CD4-positive, alpha-beta memory T cell (primary cell): Measurements from ENCODE around the gene NUP133. TPM values are rescaled to one million over a fixed set of nuclear protein-coding genes. Genes with fewer than 3 reads are reported as not detected.
"Not testable (repeated sequence)": the region's sequence is repeated elsewhere in the genome, so short reads cannot be mapped to it uniquely, and the experiment has no call there.

Experiments used
- CTCF ChIA-PET: fragments of 350-600 bp; sonication (Branson Sonifier 250); formaldehyde crosslinking; loops from one replicate; lab custom pipeline; 2021; ENCODE audit warnings: inconsistent platforms; ENCODE audit not compliant: partially characterized antibody; lab: Charles Lee
- POLR2A ChIA-PET: fragments of 350-600 bp; sonication (Branson Sonifier 250); formaldehyde crosslinking; loops from one replicate; lab custom pipeline; 2021; ENCODE audit not compliant: partially characterized antibody; lab: Charles Lee
- DNase-seq, 5 donors: peaks; one replicate each; pipeline versions ENCODE4 v3.0.0 to v3.0.0-alpha.2; 2020 to 2022; ENCODE audit warnings: mixed read lengths in 1 of 5
- H3K27ac ChIP-seq: one replicate; pipeline ENCODE4 v1.7.0; 2013; ENCODE audit warnings: low read depth, low read length
- H3K27me3 ChIP-seq: 2 replicates; pipeline ENCODE4 v1.7.0; 2013; ENCODE audit warnings: mild to moderate bottlenecking, low read length, moderate library complexity; ENCODE audit not compliant: insufficient read depth
- H3K36me3 ChIP-seq: 2 replicates; pipeline ENCODE4 v1.7.0; 2013; ENCODE audit warnings: mild to moderate bottlenecking, low read length, moderate library complexity; ENCODE audit not compliant: insufficient read depth
- H3K4me1 ChIP-seq: 2 replicates; pipeline ENCODE4 v1.7.0; 2013; ENCODE audit warnings: mild to moderate bottlenecking, low read length, moderate library complexity; ENCODE audit not compliant: insufficient read depth
- H3K4me3 ChIP-seq, 2 donors: one replicate each; pipeline ENCODE4 v1.7.0; 2013; ENCODE audit warnings: low read length in 2 of 2, mild to moderate bottlenecking in 1 of 2
- H3K9me3 ChIP-seq, 2 donors: one replicate each; pipeline ENCODE4 v1.7.0; 2013; ENCODE audit warnings: low read length in 2 of 2, control low read depth in 1 of 2; ENCODE audit not compliant: control insufficient read depth in 1 of 2
- H3K27ac Mint-ChIP-seq, 7 donors: one replicate each; pipeline ENCODE4 v1.8.0; 2020 to 2021; ENCODE audit warnings: mixed read lengths in 7 of 7, mild to moderate bottlenecking in 6 of 7, inconsistent platforms in 3 of 7, moderate library complexity in 3 of 7
- H3K27me3 Mint-ChIP-seq, 2 donors: one replicate each; pipeline ENCODE4 v1.8.0; 2020 to 2021; ENCODE audit warnings: mixed read lengths in 2 of 2
- H3K36me3 Mint-ChIP-seq, 2 donors: one replicate each; pipeline ENCODE4 v1.8.0; 2020 to 2021; ENCODE audit warnings: mixed read lengths in 2 of 2, inconsistent platforms in 1 of 2, mild to moderate bottlenecking in 1 of 2
- H3K4me1 Mint-ChIP-seq, 4 donors: one replicate each; pipeline ENCODE4 v1.8.0; 2020 to 2021; ENCODE audit warnings: mixed read lengths in 4 of 4, mild to moderate bottlenecking in 1 of 4
- H3K4me3 Mint-ChIP-seq, 8 donors: one replicate each; pipeline ENCODE4 v1.8.0; 2020 to 2021; ENCODE audit warnings: mixed read lengths in 8 of 8, mild to moderate bottlenecking in 7 of 8, moderate library complexity in 6 of 8, inconsistent platforms in 3 of 8
- H3K9me3 Mint-ChIP-seq, 8 donors: one replicate each; pipeline ENCODE4 v1.8.0; 2020 to 2021; ENCODE audit warnings: mixed read lengths in 8 of 8, mild to moderate bottlenecking in 5 of 8, inconsistent platforms in 3 of 8, moderate library complexity in 1 of 8
- intact Hi-C: fragments of 100-400 bp; cut with micrococcal nuclease; formaldehyde crosslinking; loops from one replicate; pipeline ENCODE4 v1.15.1; 2023
- polyA plus RNA-seq, 2 donors: library from polyadenylated mRNA; unstranded; fragments of 300-500 nt; fragmentation: Illumina TruSeq; gene quantifications; one replicate each; pipeline ENCODE4 v1.2.3, GENCODE V29; 2021
- total RNA-seq, 2 experiments: library from RNA; stranded (reverse); gene quantifications; one replicate each; pipeline ENCODE4 v1.2.3, GENCODE V29; 2021

The NUP133 gene
- total and polyA plus RNA-seq, 4 experiments from 2014 or later: 16.8 to 48.4 (median 32.2) TPM

DNA sequence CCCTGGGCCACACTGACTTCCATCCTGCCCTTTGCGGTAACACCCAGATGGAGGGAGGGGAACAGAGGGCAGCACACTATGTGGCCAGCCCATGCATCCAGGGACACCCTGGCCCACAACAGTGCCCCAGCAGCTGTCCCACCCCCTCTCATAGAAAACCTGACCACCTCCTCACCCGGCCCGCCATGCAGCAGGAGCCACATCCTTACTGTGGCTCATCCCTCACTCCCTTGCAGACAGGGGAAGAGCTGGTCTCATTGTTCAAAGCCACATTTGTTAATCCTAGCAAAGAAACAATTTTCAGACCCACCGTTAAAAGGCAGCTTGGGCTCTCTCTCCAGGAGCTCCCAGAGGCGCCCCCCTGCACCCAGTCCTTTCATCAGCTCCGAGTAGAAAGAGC is 23.2 kb upstream of the NUP133 start:
- Mint-ChIP-seq H3K4me1 (peaks cover 0 to 2% (median 0%) of the 10 kb centered on the region in 4 donors), H3K27me3 (no peaks in the 10 kb centered on the region), H3K27ac (no peak overlapping the region), H3K9me3 (no peaks in the 10 kb centered on the region), H3K36me3 (peaks cover 49 to 63% of the 10 kb centered on the region in 2 donors), H3K4me3 (no peak overlapping the region)
- H3K36me3 ChIP-seq: peaks cover 39% of the 10 kb centered on the region
- intact Hi-C loops: no loop called here
- ChIA-PET CTCF (interaction anchor here (1.1 to 1.2 kb wide), 2 partner anchors 16 to 866 kb away, joined by 3 to 5 read pairs; no protein-coding TSS in a partner anchor), POLR2A (no interaction called here)
- H3K4me3 ChIP-seq: no peak overlapping the region
- no peak overlapping the region for H3K27ac ChIP-seq
- no peak for DNase-seq
- H3K27me3 ChIP-seq: no peaks in the 10 kb centered on the region
- no peaks in the 10 kb centered on the region for H3K9me3 ChIP-seq
- no peaks in the 10 kb centered on the region for H3K4me1 ChIP-seq

DNA sequence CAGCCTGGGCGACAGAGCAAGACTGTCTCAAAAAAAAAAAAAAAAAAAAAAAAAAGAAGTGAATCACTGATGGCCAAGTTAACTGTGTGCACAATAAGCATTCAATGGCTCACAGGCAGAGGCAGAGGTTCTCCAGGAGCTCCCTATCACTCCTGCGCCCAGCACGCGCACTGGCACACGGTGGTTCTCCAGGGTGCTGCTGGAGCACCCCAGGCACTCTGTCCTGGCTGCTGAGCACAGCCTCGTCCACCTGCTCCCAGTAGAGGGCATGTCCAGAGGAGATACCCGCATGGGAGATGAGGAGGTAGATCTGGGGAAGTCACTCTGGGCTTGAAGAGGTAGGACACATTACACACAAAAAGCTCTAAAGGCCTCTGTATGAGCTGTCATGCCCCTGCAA is 21.5 kb upstream of the NUP133 start:
- Mint-ChIP-seq H3K9me3 (no peaks in the 10 kb centered on the region), H3K4me1 (peaks cover 0 to 2% (median 0%) of the 10 kb centered on the region in 4 donors), H3K4me3 (no peak overlapping the region), H3K27me3 (no peaks in the 10 kb centered on the region), H3K36me3 (peaks cover 46 to 65% of the 10 kb centered on the region in 2 donors), H3K27ac (no peak overlapping the region)
- Histone ChIP-seq H3K4me1 (no peaks in the 10 kb centered on the region), H3K27me3 (no peaks in the 10 kb centered on the region), H3K4me3 (no peak overlapping the region), H3K36me3 (peaks cover 48% of the 10 kb centered on the region), H3K9me3 (no peaks in the 10 kb centered on the region), H3K27ac (no peak overlapping the region)
- POLR2A ChIA-PET: no interaction called here
- DNase-seq: no peak
- intact Hi-C loops: no loop called here
- CTCF ChIA-PET: interaction anchor here (0.7 to 1.3 kb wide), 3 partner anchors 15 to 637 kb away, joined by 3 read pairs; no protein-coding TSS in a partner anchor

DNA sequence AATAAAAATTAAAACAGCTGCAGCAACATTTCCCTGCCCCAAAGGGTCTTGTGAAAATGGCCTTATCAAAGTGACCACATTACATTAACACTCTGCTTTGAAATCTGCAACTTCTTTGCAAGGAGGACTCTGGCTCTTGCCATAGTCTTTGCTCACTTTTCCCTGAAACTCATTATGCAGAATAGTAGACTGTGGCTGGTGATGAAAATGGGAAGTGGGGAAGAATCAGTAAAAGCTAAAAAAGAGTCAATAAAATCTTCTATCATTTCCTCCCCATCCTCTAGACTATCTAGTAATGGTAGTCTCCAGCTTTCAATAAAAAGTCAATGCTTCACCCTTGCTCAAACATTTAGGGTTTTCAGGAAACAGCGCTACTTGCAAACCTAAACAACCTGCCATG is 18.6 kb upstream of the NUP133 start:
- Mint-ChIP-seq H3K36me3 (peaks cover 42 to 77% of the 10 kb centered on the region in 2 donors), H3K27ac (peak overlapping the region in 1 of 7 donors; percentile 70), H3K9me3 (no peaks in the 10 kb centered on the region), H3K4me3 (no peak overlapping the region), H3K27me3 (no peaks in the 10 kb centered on the region), H3K4me1 (no peaks in the 10 kb centered on the region)
- no peak for DNase-seq
- no peaks in the 10 kb centered on the region for H3K9me3 ChIP-seq
- no peak overlapping the region for H3K4me3 ChIP-seq
- CTCF ChIA-PET: interaction anchor here (1.1 to 1.6 kb wide), 3 partner anchors 12 to 298 kb away, joined by 3 to 5 read pairs (median 4); no protein-coding TSS in a partner anchor
- no peaks in the 10 kb centered on the region for H3K4me1 ChIP-seq
- peaks cover 48% of the 10 kb centered on the region for H3K36me3 ChIP-seq
- no peaks in the 10 kb centered on the region for H3K27me3 ChIP-seq
- no peak overlapping the region for H3K27ac ChIP-seq
- POLR2A ChIA-PET: interaction anchor here (1.9 kb wide), 1 partner anchor 18 kb away, joined by 5 read pairs; the partner anchor contains the start of gene NUP133
- intact Hi-C loops: no loop called here

DNA sequence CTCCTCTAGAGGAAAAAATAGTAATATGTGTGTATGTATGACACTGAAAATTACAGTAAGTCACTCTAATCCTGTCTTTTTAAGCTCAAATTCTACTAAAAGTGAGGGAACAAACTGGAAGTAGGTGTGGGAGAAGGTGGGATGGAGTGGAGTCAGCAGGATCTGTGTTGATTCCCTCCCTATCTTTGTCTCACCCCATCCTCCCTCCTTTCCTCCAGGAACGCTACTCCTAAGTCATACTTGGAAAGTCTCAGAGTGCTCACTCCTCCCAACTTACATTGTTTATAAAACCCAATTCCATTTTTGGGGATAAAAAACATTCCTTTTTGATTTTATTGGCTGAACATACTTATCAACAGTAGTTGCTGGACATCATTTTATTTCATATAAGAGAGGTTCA is 14.9 kb upstream of the NUP133 start:
- no peaks in the 10 kb centered on the region for H3K9me3 Mint-ChIP-seq
- CTCF ChIA-PET: no interaction called here

DNA sequence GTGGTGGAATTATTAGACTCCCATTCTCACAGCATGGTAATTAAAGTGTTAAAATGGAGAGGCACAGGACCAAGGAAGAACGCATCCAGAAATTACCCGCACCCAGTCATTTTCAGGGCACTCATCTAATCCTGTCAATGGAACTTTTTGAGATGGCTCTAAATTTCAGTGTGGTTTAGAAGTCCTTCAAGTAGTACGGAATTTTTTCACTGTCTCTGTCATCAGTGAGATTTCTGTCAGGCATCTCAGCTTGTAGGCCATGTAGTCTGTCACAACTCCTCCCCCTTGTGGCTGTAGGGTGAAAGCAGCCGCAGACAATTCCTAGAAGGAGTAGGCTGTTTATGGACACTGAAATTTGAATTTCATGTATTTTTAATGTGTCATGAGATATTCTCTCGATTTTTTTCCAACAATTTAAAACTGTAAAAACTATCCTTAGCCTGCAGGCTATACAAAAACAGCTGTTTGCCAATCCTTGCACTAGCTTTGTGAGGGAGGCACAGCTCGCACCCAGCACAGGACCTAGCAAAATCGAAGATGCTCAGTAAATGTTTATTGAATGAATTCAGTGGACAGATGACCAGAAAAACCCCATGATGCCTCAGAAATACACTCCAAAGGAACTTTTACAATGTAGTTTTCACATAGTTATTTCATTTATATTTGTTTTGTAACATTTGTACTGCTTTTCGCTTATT is 6.6 kb upstream of the NUP133 start:
- H3K4me3 ChIP-seq: no peak overlapping the region

More for the DNA sequence above, 14.9 kb upstream of the NUP133 start:
- H3K4me1 ChIP-seq: no peaks in the 10 kb centered on the region
- peaks cover 28% of the 10 kb centered on the region for H3K36me3 ChIP-seq
- Mint-ChIP-seq H3K4me3 (no peak overlapping the region), H3K27me3 (no peaks in the 10 kb centered on the region), H3K36me3 (peaks cover 31 to 59% of the 10 kb centered on the region in 2 donors), H3K4me1 (no peaks in the 10 kb centered on the region), H3K27ac (peak overlapping the region in 2 of 7 donors; percentile 46 to 69)
- no peaks in the 10 kb centered on the region for H3K9me3 ChIP-seq
- no peaks in the 10 kb centered on the region for H3K27me3 ChIP-seq
- POLR2A ChIA-PET: no interaction called here
- no peak for DNase-seq
- no peak overlapping the region for H3K27ac ChIP-seq
- intact Hi-C loops: no loop called here
- no peak overlapping the region for H3K4me3 ChIP-seq

DNA sequence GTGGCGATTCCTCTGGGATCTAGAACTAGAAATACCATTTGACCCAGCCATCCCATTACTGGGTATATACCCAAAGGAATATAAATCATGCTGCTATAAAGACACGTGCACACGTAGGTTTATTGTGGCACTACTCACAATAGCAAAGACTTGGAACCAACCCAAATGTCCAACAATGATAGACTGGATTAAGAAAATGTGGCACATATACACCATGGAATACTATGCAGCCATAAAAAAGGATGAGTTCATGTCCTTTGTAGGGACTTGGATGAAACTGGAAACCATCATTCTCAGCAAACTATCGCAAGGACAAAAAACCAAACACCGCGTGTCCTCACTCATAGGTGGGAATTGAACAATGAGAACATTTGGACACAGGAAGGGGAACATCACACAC is 3.5 kb upstream of the NUP133 start:
- H3K36me3 ChIP-seq, H3K27me3 Mint-ChIP-seq, H3K27me3 ChIP-seq, POLR2A ChIA-PET, H3K4me3 ChIP-seq, H3K4me3 Mint-ChIP-seq, intact Hi-C loops, DNase-seq, H3K27ac Mint-ChIP-seq, H3K27ac ChIP-seq, H3K9me3 Mint-ChIP-seq, H3K9me3 ChIP-seq: not testable (repeated sequence)
- peaks cover 17% of the 10 kb centered on the region for H3K4me1 ChIP-seq
- CTCF ChIA-PET: interaction anchor here (4.5 kb wide), 1 partner anchor 254 kb away, joined by 35 read pairs; no protein-coding TSS in a partner anchor
- peaks cover 13 to 38% (median 28%) of the 10 kb centered on the region in 4 donors for H3K4me1 Mint-ChIP-seq
- H3K36me3 Mint-ChIP-seq: peaks cover 0 to 12% of the 10 kb centered on the region in 2 donors

More for the DNA sequence above, 6.6 kb upstream of the NUP133 start:
- Mint-ChIP-seq H3K9me3 (peaks cover 0 to 2% (median 0%) of the 10 kb centered on the region in 8 donors), H3K27me3 (no peaks in the 10 kb centered on the region), H3K36me3 (peaks cover 3 to 10% of the 10 kb centered on the region in 2 donors), H3K27ac (peak overlapping the region in 5 of 7 donors; percentile 18 to 62 (median 36)), H3K4me1 (peaks cover 2 to 8% (median 6%) of the 10 kb centered on the region in 4 donors), H3K4me3 (no peak overlapping the region)
- intact Hi-C loops: loop anchor here (1.0 kb wide), 3 partner anchors 32 to 850 kb away; no protein-coding TSS in a partner anchor
- H3K9me3 ChIP-seq: no peaks in the 10 kb centered on the region
- no peaks in the 10 kb centered on the region for H3K27me3 ChIP-seq
- H3K4me1 ChIP-seq: no peaks in the 10 kb centered on the region
- H3K27ac ChIP-seq: no peak overlapping the region
- peak; percentile 67 to 72 (median 69) for DNase-seq
- POLR2A ChIA-PET: interaction anchor here (0.6 to 1.0 kb wide), 3 partner anchors 14 to 258 kb away, joined by 3 read pairs; no protein-coding TSS in a partner anchor
- CTCF ChIA-PET: interaction anchor here (0.7 to 7.9 kb wide), 13 partner anchors 8 to 850 kb away, joined by 3 to 98 read pairs (median 5); partner anchors contain the start of gene ABCB10
- H3K36me3 ChIP-seq: peaks cover 4% of the 10 kb centered on the region

DNA sequence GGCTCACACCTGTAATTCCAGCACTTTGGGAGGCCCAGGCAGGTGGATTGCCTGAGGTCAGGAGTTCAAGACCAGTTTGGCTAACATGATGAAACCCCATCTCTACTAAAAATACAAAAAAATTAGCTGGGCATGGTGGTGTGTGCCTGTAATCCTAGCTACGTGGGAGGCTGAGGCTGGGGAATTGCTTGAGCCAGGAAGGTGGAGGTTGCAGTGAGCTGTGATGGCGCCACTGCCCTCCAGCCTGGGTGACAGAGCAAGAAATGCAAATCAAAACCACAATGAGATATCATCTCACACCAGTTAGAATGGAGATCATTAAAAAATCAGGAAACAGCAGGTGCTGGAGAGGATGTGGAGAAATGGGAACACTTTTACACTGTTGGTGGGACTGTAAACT is 3.1 kb upstream of the NUP133 start:
- peak overlapping the region in 1 of 7 donors; percentile 10 for H3K27ac Mint-ChIP-seq
- intact Hi-C loops: not testable (repeated sequence)
- CTCF ChIA-PET: interaction anchor here (4.5 kb wide), 1 partner anchor 253 kb away, joined by 35 read pairs; no protein-coding TSS in a partner anchor

More for the DNA sequence above, 3.1 kb upstream of the NUP133 start:
- H3K27me3 ChIP-seq, H3K4me3 ChIP-seq, H3K27me3 Mint-ChIP-seq, H3K9me3 ChIP-seq, H3K9me3 Mint-ChIP-seq, H3K27ac ChIP-seq, H3K36me3 ChIP-seq, DNase-seq, H3K4me3 Mint-ChIP-seq, POLR2A ChIA-PET: not testable (repeated sequence)
- peaks cover 21% of the 10 kb centered on the region for H3K4me1 ChIP-seq
- Mint-ChIP-seq H3K36me3 (peaks cover 0 to 12% of the 10 kb centered on the region in 2 donors), H3K4me1 (peaks cover 13 to 38% (median 29%) of the 10 kb centered on the region in 4 donors)
